Stomach (tissue), 9 donors: ENCODE measurements around the gene NOP56. TPM values are rescaled to one million over a fixed set of nuclear protein-coding genes. Genes with fewer than 3 reads are reported as not detected.

Experiments used
- DNase-seq, 2 donors: peaks; one replicate each; pipeline versions ENCODE4 v3.0.0 to v3.0.0-alpha.2; 2013 to 2019
- H3K27ac ChIP-seq, 5 donors: fragments of 200-600 bp in 4 of 5; sonication (generic) in 4 of 5; one replicate each; pipeline ENCODE4 v1.5.1; 2013 to 2019; ENCODE audit warnings: mild to moderate bottlenecking in 1 of 5, moderate library complexity in 1 of 5
- H3K27me3 ChIP-seq, 3 donors: fragments of 200-600 bp; sonication (generic); one replicate each; pipeline ENCODE4 v1.5.1; 2017 to 2019; ENCODE audit warnings: mixed run types in 1 of 3
- H3K36me3 ChIP-seq, 4 donors: fragments of 200-600 bp; sonication (generic); 1 replicate in 3 of 4; 2 replicates in 1 of 4; pipeline ENCODE4 v1.5.1; 2016 to 2019
- H3K4me1 ChIP-seq, 4 donors: fragments of 200-600 bp; sonication (generic); one replicate each; pipeline ENCODE4 v1.5.1; 2016 to 2019
- H3K4me3 ChIP-seq, 4 donors: fragments of 200-600 bp; sonication (generic) in 3 of 4; one replicate each; pipeline ENCODE4 v1.5.1; 2016 to 2019; ENCODE audit warnings: mild to moderate bottlenecking in 1 of 4
- H3K9me3 ChIP-seq, 4 donors: fragments of 200-600 bp; sonication (generic); one replicate each; pipeline ENCODE4 v1.5.1; 2016 to 2019
- EP300 ChIP-seq: sonication (generic); formaldehyde crosslinking; IDR thresholded peaks from one replicate; pipeline ENCODE4 v1.6.1; 2017; ENCODE audit warnings: antibody characterized with exemption
- POLR2A ChIP-seq, 4 donors: fragments of 450-650 bp; IDR thresholded peaks; one replicate each; pipeline ENCODE4 v1.6.1; 2016; ENCODE audit warnings: antibody characterized with exemption in 4 of 4, control low read depth in 2 of 4, mild to moderate bottlenecking in 1 of 4, moderate library complexity in 1 of 4
- POLR2AphosphoS5 ChIP-seq, 3 donors: sonication (generic); formaldehyde crosslinking; IDR thresholded peaks; one replicate each; pipeline ENCODE4 v1.6.1; 2016; ENCODE audit warnings: antibody characterized with exemption in 3 of 3
- WGBS, 5 donors: extraction: QIAGEN DNeasy Blood & Tissue Kit in 3 of 5; methylation state at CpG; one replicate each; pipeline versions ENCODE4 v1.1.5 to v1.1.7; 2013 to 2018; 5-methylcytosine and 5-hydroxymethylcytosine counted together
- intact Hi-C: fragments of 100-400 bp; cut with DNase I; formaldehyde crosslinking; loops from one replicate; pipeline ENCODE4 v1.15.1; 2023; ENCODE audit warnings: low total_unique reads
- polyA plus RNA-seq, 3 donors: library from polyadenylated mRNA; stranded (reverse); fragments of 200-250 nt; gene quantifications; one replicate each; pipeline ENCODE4 v1.2.3, GENCODE V29; 2013
- total RNA-seq, 5 donors: library from RNA; depleted of rRNA; stranded (reverse); fragments of >200 nt; gene quantifications; one replicate each; pipeline versions ENCODE4 v1.1.0 to v1.2.3, GENCODE V29; 2014 to 2016
- TF ChIP-seq, protein P1 (sequence below), 7 experiments: fragments of 450-650 bp in 4 of 7; fragments of 200-600 bp in 3 of 7; sonication (generic) in 3 of 7; IDR thresholded peaks; one replicate each; pipeline ENCODE4 v1.5.1; 2016 to 2019; ENCODE audit warnings: antibody characterized with exemption in 7 of 7, control low read depth in 2 of 7, mild to moderate bottlenecking in 1 of 7
- donor health status: healthy with polysubstance abuse.
- donor health status: Bipolar disorder and iron deficiency.
- donor health status: healthy.

The NOP56 gene
- total and polyA plus RNA-seq, 8 donors: 42.4 to 157 (median 98.8) TPM

DNA sequence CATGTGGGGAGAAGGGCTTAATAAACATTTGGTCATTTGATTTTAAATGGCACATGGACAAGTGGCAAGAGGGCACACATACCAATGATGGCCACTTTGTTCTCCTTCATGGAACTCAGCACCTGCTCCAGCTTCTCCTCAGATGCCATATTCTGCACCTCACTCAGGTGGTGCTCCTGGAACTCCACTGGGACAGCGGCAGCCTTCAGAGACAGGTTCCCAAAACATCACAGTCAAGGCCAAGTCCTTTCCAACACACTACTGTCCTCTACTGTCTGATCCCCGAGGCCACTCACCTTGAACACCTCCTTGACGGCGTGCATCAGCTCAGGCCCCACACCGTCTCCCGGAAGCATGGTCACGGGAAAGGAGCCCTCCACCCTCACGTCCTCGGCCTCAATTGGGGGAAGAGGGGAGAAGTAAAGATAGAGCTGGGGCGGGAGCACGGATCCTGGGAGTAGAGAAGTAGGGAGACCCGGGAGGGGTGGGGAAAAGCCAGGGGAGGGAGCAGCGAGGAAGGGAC is 11.0 kb downstream of the NOP56 start:
- intact Hi-C loops: no loop called here
- Histone ChIP-seq H3K4me3 (peak overlapping the region; percentile 90 to 100 (median 95)), H3K36me3 (peaks cover 27 to 46% (median 44%) of the 10 kb centered on the region in 4 donors), H3K4me1 (peaks cover 9 to 30% (median 19%) of the 10 kb centered on the region in 4 donors), H3K9me3 (no peaks in the 10 kb centered on the region), H3K27ac (peak overlapping the region; percentile 63 to 93 (median 87)), H3K27me3 (no peaks in the 10 kb centered on the region)
- DNase-seq: no peak
- WGBS, 5 donors: 4 to 8% (median 6%) methylated on average over 13 of the region's 13 CpGs
- TF ChIP-seq EP300 (no peak), POLR2AphosphoS5 (IDR thresholded peaks at IDR 0.05) (no peak), POLR2A (IDR thresholded peaks at IDR 0.05) (no peak)
- TF ChIP-seq, protein P1, sequence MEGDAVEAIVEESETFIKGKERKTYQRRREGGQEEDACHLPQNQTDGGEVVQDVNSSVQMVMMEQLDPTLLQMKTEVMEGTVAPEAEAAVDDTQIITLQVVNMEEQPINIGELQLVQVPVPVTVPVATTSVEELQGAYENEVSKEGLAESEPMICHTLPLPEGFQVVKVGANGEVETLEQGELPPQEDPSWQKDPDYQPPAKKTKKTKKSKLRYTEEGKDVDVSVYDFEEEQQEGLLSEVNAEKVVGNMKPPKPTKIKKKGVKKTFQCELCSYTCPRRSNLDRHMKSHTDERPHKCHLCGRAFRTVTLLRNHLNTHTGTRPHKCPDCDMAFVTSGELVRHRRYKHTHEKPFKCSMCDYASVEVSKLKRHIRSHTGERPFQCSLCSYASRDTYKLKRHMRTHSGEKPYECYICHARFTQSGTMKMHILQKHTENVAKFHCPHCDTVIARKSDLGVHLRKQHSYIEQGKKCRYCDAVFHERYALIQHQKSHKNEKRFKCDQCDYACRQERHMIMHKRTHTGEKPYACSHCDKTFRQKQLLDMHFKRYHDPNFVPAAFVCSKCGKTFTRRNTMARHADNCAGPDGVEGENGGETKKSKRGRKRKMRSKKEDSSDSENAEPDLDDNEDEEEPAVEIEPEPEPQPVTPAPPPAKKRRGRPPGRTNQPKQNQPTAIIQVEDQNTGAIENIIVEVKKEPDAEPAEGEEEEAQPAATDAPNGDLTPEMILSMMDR (IDR thresholded peaks at IDR 0.05): no peak

DNA sequence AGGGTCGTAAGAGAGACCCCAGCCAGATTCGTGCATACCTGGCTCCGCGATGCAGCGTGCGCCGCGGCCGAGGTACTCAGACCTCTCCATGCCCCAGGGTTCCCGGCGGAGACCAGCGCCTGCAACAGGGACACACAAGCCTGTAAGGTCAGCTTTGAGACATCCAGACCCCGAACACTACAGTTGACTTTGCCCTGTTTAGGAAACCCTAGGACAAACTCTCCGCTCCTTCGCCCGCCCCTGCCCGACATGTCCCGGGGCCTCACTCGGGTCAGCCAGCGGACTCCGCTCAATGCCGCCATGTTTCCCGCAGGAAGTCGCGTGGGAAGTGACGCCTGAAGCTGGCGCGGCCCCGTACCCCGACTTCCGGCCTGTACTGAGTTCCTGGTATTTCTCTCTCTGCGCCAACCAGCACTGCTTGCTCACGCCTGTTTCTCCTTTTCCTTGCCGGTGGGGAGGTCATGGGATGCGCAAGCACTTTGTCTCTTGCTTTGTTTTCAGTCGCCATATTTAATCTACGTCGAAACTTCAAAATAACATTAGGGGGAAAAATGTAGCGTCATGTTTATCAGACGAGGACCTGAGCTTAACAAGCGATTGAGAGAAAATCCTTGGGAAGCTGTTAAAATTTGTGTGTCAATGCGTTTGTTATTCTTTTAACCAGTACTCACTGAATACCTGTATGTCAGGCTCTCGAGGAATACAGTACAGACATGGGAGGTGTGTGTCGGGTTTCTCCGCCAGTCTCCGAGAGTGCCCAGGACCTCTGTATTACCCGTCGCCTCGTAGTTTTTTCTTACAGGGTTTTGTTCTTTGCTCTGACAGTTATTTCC is 11.7 kb downstream of the NOP56 start, which contains the start of gene IDH3B:
TSS of gene IDH3B (minus strand) at position 330 of the 833 bp plus-strand sequence. CDS start at position 302, 28 bp downstream.
- peaks cover 9 to 30% (median 19%) of the 10 kb centered on the region in 4 donors for H3K4me1 ChIP-seq
- 4 to 12% (median 6%) methylated on average over 31 to 49 of the region's 49 CpGs for WGBS, 5 donors
- no peaks in the 10 kb centered on the region for H3K27me3 ChIP-seq
- peaks cover 23 to 39% (median 38%) of the 10 kb centered on the region in 4 donors for H3K36me3 ChIP-seq
- intact Hi-C loops: no loop called here
- DNase-seq: peak; percentile 93 to 97
- H3K4me3 ChIP-seq: peak within 1 kb of the TSS; percentile 90 to 100 (median 95)
- H3K9me3 ChIP-seq: no peaks in the 10 kb centered on the region
- H3K27ac ChIP-seq: peak within 1 kb of the TSS; percentile 63 to 93 (median 87)
- no peak for TF ChIP-seq EP300
- TF ChIP-seq POLR2AphosphoS5 (IDR thresholded peaks at IDR 0.05): peak; percentile 91 to 98 (median 96)
- TF ChIP-seq, protein P1 (IDR thresholded peaks at IDR 0.05): no peak
- peak in 1 of 4 donors; percentile 75 for TF ChIP-seq POLR2A (IDR thresholded peaks at IDR 0.05)

DNA sequence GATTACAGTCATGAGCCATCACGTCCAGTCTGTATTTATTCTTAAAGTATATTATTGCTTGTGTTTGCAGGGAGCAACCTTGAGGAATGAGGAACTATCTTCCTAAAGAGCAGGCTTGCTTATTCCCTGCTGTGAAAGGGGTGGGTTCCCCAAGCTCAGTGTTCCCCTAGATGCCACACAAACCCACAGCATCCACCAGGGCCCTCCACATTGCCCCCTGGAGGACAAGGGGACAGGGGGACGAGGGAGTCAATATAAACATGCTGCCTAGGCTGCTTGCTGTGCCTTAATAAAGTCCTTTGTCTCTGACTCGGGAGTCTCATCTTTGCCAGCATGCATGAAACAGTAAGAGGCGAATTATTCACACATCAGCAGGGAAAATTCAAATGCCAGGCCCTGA is 19.5 kb downstream of the NOP56 start:
- H3K36me3 ChIP-seq: no peaks in the 10 kb centered on the region
- no peaks in the 10 kb centered on the region for H3K4me1 ChIP-seq
- 21 to 27% (median 26%) methylated on average over 3 to 4 of the region's 4 CpGs for WGBS, 5 donors
- intact Hi-C loops: no loop called here
- H3K27me3 ChIP-seq: peaks cover 0 to 4% (median 0%) of the 10 kb centered on the region in 3 donors
- no peak for DNase-seq
- TF ChIP-seq POLR2A (IDR thresholded peaks at IDR 0.05): no peak
- TF ChIP-seq EP300: no peak
- TF ChIP-seq POLR2AphosphoS5 (IDR thresholded peaks at IDR 0.05): no peak
- TF ChIP-seq, protein P1 (IDR thresholded peaks at IDR 0.05): no peak
- no peaks in the 10 kb centered on the region for H3K9me3 ChIP-seq
- H3K4me3 ChIP-seq: no peak overlapping the region
- H3K27ac ChIP-seq: no peak overlapping the region

DNA sequence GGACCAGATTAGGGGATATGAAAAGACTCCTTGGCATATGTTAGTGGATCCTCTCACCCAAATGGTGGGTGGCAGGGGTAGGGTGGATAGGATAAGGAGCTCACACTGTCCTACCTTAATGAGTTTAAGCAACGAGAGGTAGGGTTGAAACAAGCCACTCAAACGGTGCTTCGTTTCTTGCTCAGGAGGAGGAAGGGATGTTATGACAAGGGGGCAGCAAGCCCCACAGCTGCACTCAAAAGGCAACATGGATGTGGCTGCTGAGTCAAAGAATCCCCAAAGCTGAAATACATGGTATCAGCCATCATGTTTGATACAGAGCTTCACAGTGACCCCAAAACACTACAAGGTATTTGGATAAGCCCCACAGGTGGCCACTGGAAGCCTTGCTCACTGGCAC is 20.0 kb downstream of the NOP56 start:
- intact Hi-C loops: no loop called here
- WGBS, 5 donors: 62 to 72% (median 67%) methylated on average over 3 of the region's 3 CpGs
- Histone ChIP-seq H3K36me3 (no peaks in the 10 kb centered on the region), H3K4me3 (no peak overlapping the region), H3K4me1 (no peaks in the 10 kb centered on the region), H3K27ac (no peak overlapping the region), H3K27me3 (peaks cover 0 to 4% (median 0%) of the 10 kb centered on the region in 3 donors), H3K9me3 (no peaks in the 10 kb centered on the region)
- no peak for DNase-seq
- TF ChIP-seq POLR2A (IDR thresholded peaks at IDR 0.05) (no peak), POLR2AphosphoS5 (IDR thresholded peaks at IDR 0.05) (no peak), EP300 (no peak)
- TF ChIP-seq, protein P1 (IDR thresholded peaks at IDR 0.05): no peak
